ENCODE results near the gene GUCD1. TPM values are rescaled to one million over a fixed set of nuclear protein-coding genes. Genes with fewer than 3 reads are reported as not detected.

The GUCD1 gene
- total and polyA plus RNA-seq, 2 of the 13 experiments (the other 11 are each of a cell fraction or from before 2014, with no cell fraction given) = 128 to 245 TPM

GRCh38 chr22:24583221-24584165 lies 28.6 kb upstream of the GUCD1 start (continued):
- TF ChIP-seq HNRNPL (IDR thresholded peaks at IDR 0.05; ENCODE audit: low read depth, low read length) (0 out of 2 replicates have a peak, but pooled peaks have one; percentile 51), KDM3A (CRISPR knock-in tag; IDR thresholded peaks at IDR 0.05; ENCODE audit: low read depth) (no peak), PLSCR1 (CRISPR knock-in tag; IDR thresholded peaks at IDR 0.05; ENCODE audit: borderline replicate concordance) (no peak), SIX4 (CRISPR knock-in tag; IDR thresholded peaks at IDR 0.05) (no peak), IKZF4 (CRISPR knock-in tag; IDR thresholded peaks at IDR 0.05; ENCODE audit: borderline replicate concordance, low read depth, not compliant biosample characterization) (peak; percentile 29), FOXA3 (CRISPR knock-in tag; IDR thresholded peaks at IDR 0.05) (no peak; the same call in 1 of the 2 replicates), TRAFD1 (CRISPR knock-in tag; IDR thresholded peaks at IDR 0.05; ENCODE audit: borderline replicate concordance) (peak; percentile 80; the same call in 1 of the 2 replicates), SP140L (CRISPR knock-in tag; IDR thresholded peaks at IDR 0.05; ENCODE audit: borderline replicate concordance) (no peak), ZNF788 (CRISPR knock-in tag; IDR thresholded peaks at IDR 0.05; ENCODE audit: borderline replicate concordance) (0 out of 2 replicates have a peak, but pooled peaks have one; percentile 5), ZNF431 (CRISPR knock-in tag; IDR thresholded peaks at IDR 0.05; ENCODE audit: borderline replicate concordance, low read depth) (peak; percentile 78; the same call in 1 of the 2 replicates), ATF2 (CRISPR knock-in tag; IDR thresholded peaks at IDR 0.05) (peak; percentile 4; the same call in 1 of the 2 replicates), TMF1 (CRISPR knock-in tag; IDR thresholded peaks at IDR 0.05; ENCODE audit: low read depth) (no peak), ZNF570 (CRISPR knock-in tag; IDR thresholded peaks at IDR 0.05; ENCODE audit: borderline replicate concordance) (no peak), NR3C1 (CRISPR knock-in tag; IDR thresholded peaks at IDR 0.05) (no peak), SIX1 (CRISPR knock-in tag; IDR thresholded peaks at IDR 0.05; ENCODE audit: borderline replicate concordance) (no peak), DRAP1 (CRISPR knock-in tag; IDR thresholded peaks at IDR 0.05) (0 out of 2 replicates have a peak, but pooled peaks have one; percentile 18), ZSCAN22 (CRISPR knock-in tag; IDR thresholded peaks at IDR 0.05) (no peak), FOXK1 (CRISPR knock-in tag; IDR thresholded peaks at IDR 0.05; ENCODE audit: borderline replicate concordance, low read depth) (no peak), HMG20B (CRISPR knock-in tag; conservative IDR thresholded peaks at IDR 0.05) (no peak), MXD3 (CRISPR knock-in tag; IDR thresholded peaks at IDR 0.05) (no peak), AGO1 (IDR thresholded peaks at IDR 0.05; ENCODE audit: low read depth, low read length, poor library complexity, severe bottlenecking) (no peak), ZNF550 (CRISPR knock-in tag; IDR thresholded peaks at IDR 0.05; ENCODE audit: borderline replicate concordance) (no peak)
